Kidney (tissue), 14 donors: Measurements from ENCODE around the gene CHRNA3. TPM values are rescaled to one million over a fixed set of nuclear protein-coding genes. Genes with fewer than 3 reads are reported as not detected.

Experiments
- DNase-seq, 5 donors: peaks; one replicate each; pipeline ENCODE4 v3.0.0-alpha.2; 2013 to 2020
- FAIRE-seq: peaks from 2 replicates; lab custom pipeline; 2012; peaks lifted over from hg19 to GRCh38; lab: Jason Lieb, UNC
- H3K27ac ChIP-seq, 2 donors: one replicate each; pipeline ENCODE4 v1.7.0; 2013; ENCODE audit warnings: low read depth in 2 of 2, low read length in 2 of 2, inconsistent platforms in 1 of 2
- H3K27me3 ChIP-seq: one replicate; pipeline ENCODE4 v1.7.1; 2013; ENCODE audit warnings: low read length, inconsistent platforms; ENCODE audit not compliant: control insufficient read depth, insufficient read depth
- H3K36me3 ChIP-seq, 3 donors: one replicate each; pipeline versions ENCODE4 v1.7.0 to v1.7.1; 2013; ENCODE audit warnings: low read length in 3 of 3, control low read depth in 1 of 3, inconsistent platforms in 1 of 3; ENCODE audit not compliant: insufficient read depth in 3 of 3, control insufficient read depth in 2 of 3
- H3K4me1 ChIP-seq, 3 donors: one replicate each; pipeline versions ENCODE4 v1.7.0 to v1.7.1; 2013; ENCODE audit warnings: low read length in 3 of 3, inconsistent platforms in 1 of 3, low read depth in 1 of 3; ENCODE audit not compliant: control insufficient read depth in 2 of 3, insufficient read depth in 2 of 3
- H3K4me3 ChIP-seq, 3 donors: one replicate each; pipeline versions ENCODE4 v1.7.0 to v1.8.1; 2013; ENCODE audit warnings: low read length in 3 of 3, control low read depth in 1 of 3, inconsistent platforms in 1 of 3
- H3K9ac ChIP-seq, 3 donors: one replicate each; pipeline versions ENCODE4 v1.7.0 to v1.7.1; 2013; ENCODE audit warnings: low read length in 3 of 3, control low read depth in 1 of 3, inconsistent platforms in 1 of 3
- H3K9me3 ChIP-seq, 3 donors: one replicate each; pipeline versions ENCODE4 v1.7.0 to v1.7.1; 2013; ENCODE audit warnings: low read length in 3 of 3, control low read depth in 1 of 3, inconsistent platforms in 1 of 3; ENCODE audit not compliant: control insufficient read depth in 2 of 3, insufficient read depth in 1 of 3
- intact Hi-C: fragments of 100-400 bp; cut with DNase I; formaldehyde crosslinking; loops from one replicate; pipeline ENCODE4 v1.11.1; 2022
- polyA plus RNA-seq: library from polyadenylated mRNA; stranded (reverse); fragments of 350-450 nt; fragmentation: Illumina TruSeq; extraction: RNeasy Lipid Tissue Mini Kit (QIAGEN cat#74804); gene quantifications from one replicate; pipeline ENCODE4 v1.2.3, GENCODE V29; 2014; ENCODE audit warnings: low read depth, low replicate concordance; ENCODE audit not compliant: insufficient read depth
- total RNA-seq: library from RNA; stranded (reverse); fragmentation: NEBNext Ultra II Directional; extraction: Animal tissue kit (Norgen Biotek cat#: 25700); gene quantifications from one replicate; pipeline ENCODE4 v1.2.1, GENCODE V29; 2021
- TF ChIP-seq, protein P1 (sequence below): IDR thresholded peaks from 3 replicates; pipeline ENCODE4 v1.5.1; 2012; ENCODE audit warnings: mild to moderate bottlenecking, moderate library complexity, borderline replicate concordance; ENCODE audit not compliant: insufficient read depth; ENCODE audit errors: extremely low read depth
- donor health status: control.
- donor health status: control.
- donor health status: control.
- donor health status: control.
- donor health status: control.
- donor health status: DM: yes; HTN: yes; CAD: no.
- donor health status: Normal renal cell carcinoma (clear cell type).

CHRNA3 gene
- total and polyA plus RNA-seq, 2 donors from 2014 or later, result not detected

DNA sequence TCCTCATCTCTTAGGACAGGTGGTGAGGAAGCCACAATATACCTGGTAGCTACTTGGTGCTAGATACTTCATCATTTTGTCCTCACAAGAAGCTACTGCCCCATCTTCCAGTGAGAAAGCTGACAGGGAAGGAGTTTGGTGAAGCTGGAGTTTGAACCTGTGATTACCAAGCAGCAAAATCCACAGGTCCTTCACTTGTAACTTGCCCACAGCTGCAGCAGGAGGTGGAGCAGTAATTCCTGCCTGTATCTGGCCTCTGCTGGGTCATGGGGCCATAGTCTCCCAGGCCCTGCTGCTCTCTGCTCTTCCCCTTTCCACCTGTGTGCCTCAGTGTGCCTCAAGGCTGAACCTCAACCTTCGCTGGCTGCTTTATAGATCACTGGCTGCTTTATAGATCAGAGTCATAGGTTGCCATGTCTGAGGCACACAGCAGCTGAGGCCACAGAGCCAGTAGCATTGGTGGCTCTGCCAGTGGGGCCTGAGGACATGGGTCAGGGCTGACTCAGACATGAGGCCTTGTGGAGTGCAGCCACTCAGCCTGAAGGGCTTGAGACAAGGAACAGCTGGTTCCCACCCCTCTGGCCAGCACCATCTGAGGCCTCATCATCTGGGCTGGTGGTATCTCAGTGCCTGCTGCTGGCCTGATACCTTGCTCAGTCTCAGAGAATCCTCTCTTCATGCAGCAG is 31.3 kb upstream of the CHRNA3 start:
- Histone ChIP-seq H3K4me1 (peaks cover 0 to 8% (median 8%) of the 10 kb centered on the region in 3 donors), H3K4me3 (no peak overlapping the region), H3K9ac (no peak overlapping the region), H3K27ac (no peak overlapping the region), H3K9me3 (no peaks in the 10 kb centered on the region), H3K36me3 (no peaks in the 10 kb centered on the region), H3K27me3 (no peaks in the 10 kb centered on the region)
- DNase-seq, result no peak
- intact Hi-C loops, result no loop called here
- TF ChIP-seq, protein P1, sequence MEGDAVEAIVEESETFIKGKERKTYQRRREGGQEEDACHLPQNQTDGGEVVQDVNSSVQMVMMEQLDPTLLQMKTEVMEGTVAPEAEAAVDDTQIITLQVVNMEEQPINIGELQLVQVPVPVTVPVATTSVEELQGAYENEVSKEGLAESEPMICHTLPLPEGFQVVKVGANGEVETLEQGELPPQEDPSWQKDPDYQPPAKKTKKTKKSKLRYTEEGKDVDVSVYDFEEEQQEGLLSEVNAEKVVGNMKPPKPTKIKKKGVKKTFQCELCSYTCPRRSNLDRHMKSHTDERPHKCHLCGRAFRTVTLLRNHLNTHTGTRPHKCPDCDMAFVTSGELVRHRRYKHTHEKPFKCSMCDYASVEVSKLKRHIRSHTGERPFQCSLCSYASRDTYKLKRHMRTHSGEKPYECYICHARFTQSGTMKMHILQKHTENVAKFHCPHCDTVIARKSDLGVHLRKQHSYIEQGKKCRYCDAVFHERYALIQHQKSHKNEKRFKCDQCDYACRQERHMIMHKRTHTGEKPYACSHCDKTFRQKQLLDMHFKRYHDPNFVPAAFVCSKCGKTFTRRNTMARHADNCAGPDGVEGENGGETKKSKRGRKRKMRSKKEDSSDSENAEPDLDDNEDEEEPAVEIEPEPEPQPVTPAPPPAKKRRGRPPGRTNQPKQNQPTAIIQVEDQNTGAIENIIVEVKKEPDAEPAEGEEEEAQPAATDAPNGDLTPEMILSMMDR, result no peak
- FAIRE-seq, result no peak

DNA sequence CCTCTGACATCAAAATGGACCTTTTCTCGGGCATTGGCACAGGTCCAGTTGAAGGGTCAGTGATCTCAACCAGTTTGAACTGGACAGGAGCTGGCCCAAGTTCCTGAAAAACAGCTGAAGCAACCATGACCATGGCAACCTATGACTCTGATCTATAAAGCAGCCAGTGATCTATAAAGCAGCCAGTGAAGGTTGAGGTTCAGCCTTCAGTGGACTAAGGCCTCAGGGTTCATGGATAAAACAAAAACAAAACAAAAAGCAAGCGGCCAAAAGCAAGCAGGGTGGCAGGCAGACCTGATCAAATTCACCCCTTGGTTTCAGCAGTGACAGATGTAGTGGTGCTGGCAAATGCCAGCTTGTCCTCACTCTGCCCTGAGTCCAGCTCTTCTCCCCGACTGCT is 30.2 kb upstream of the CHRNA3 start:
- intact Hi-C loops, result no loop called here
- TF ChIP-seq, protein P1, result no peak
- peaks cover 0 to 8% (median 8%) of the 10 kb centered on the region in 3 donors for H3K4me1 ChIP-seq
- H3K4me3 ChIP-seq, result no peak overlapping the region
- no peaks in the 10 kb centered on the region for H3K36me3 ChIP-seq
- H3K9ac ChIP-seq, result no peak overlapping the region
- H3K27ac ChIP-seq, result no peak overlapping the region
- no peaks in the 10 kb centered on the region for H3K9me3 ChIP-seq
- DNase-seq, result no peak
- H3K27me3 ChIP-seq, result no peaks in the 10 kb centered on the region
- FAIRE-seq, result no peak

DNA sequence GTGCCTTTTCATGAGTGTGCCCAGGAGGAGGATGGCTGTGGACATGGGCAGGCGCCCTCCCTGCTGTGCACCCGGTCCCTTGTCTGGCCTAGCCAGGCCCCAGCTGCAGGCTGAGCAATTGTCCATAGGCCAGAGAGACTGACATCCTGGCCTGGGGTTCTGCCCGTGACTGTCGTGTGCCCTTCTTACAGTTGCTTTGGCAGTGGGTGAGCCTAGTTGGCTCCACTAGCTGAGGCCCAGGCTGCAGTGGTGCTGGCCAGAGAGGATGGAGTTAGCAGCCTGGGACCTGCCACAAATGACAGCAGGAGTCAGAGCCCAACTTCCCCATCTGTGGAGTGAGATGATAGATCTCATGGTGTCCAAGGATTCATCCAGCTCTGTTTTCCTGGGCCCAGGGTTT is 29.2 kb upstream of the CHRNA3 start:
- TF ChIP-seq, protein P1, result no peak
- peaks cover 0 to 8% (median 8%) of the 10 kb centered on the region in 3 donors for H3K4me1 ChIP-seq
- intact Hi-C loops, result no loop called here

More for the DNA sequence above, 29.2 kb upstream of the CHRNA3 start:
- Histone ChIP-seq H3K9ac (no peak overlapping the region), H3K4me3 (no peak overlapping the region), H3K27ac (no peak overlapping the region), H3K36me3 (no peaks in the 10 kb centered on the region), H3K27me3 (no peaks in the 10 kb centered on the region), H3K9me3 (no peaks in the 10 kb centered on the region)
- DNase-seq, result no peak
- no peak for FAIRE-seq
